HG02938 (cell line): Measurements from ENCODE around the gene NONO.
"Not testable (repeated sequence)": the region's sequence is repeated elsewhere in the genome, so short reads cannot be mapped to it uniquely, and the experiment has no call there.

Source experiments
- ATAC-seq: cut with Tn5 transposase; IDR thresholded peaks from one replicate; pipeline ENCODE4 v1.9.1; 2021; ENCODE audit warnings: mild to moderate bottlenecking, moderate library complexity; ENCODE audit not compliant: unreplicated experiment

The NONO gene

GRCh38 chrX:71283403-71284143, at the start of gene NONO:
NONO (plus strand) TSS chrX:71283635; CDS start chrX:71290638, 7,003 bp downstream.
- peak; percentile 67 for ATAC-seq

- ATAC-seq, result no peak
Observed at GRCh38 chrX:71235482-71235881, 48.0 kb upstream of the NONO start.

GRCh38 chrX:71236836-71237235, 46.6 kb upstream of the NONO start:
- no peak for ATAC-seq

GRCh38 chrX:71239781-71240180, 43.7 kb upstream of the NONO start:
- ATAC-seq, result no peak

- no peak for ATAC-seq
Observed at GRCh38 chrX:71241301-71241700, 42.1 kb upstream of the NONO start.

GRCh38 chrX:71244359-71245128, 38.9 kb upstream of the NONO start:
- no peak for ATAC-seq

- no peak for ATAC-seq
Observed at GRCh38 chrX:71245159-71245558, 38.3 kb upstream of the NONO start.

GRCh38 chrX:71250841-71251240, 32.6 kb upstream of the NONO start:
- ATAC-seq, result no peak

- no peak for ATAC-seq
Observed at GRCh38 chrX:71251466-71251973, 31.9 kb upstream of the NONO start.

- no peak for ATAC-seq
Observed at GRCh38 chrX:71252221-71252620, 31.2 kb upstream of the NONO start.

- ATAC-seq, result no peak
Observed at GRCh38 chrX:71253253-71254091, 30.0 kb upstream of the NONO start.

- peak; percentile 71 for ATAC-seq
Observed at GRCh38 chrX:71254092-71254963, 29.1 kb upstream of the NONO start, which contains the start of gene ZMYM3. ZMYM3 (minus strand) TSS chrX:71254140; CDS start chrX:71253255, 885 bp downstream.

GRCh38 chrX:71256051-71256450, 27.4 kb upstream of the NONO start:
- no peak for ATAC-seq

- no peak for ATAC-seq
Observed at GRCh38 chrX:71256856-71257255, 26.6 kb upstream of the NONO start.

- not testable (repeated sequence) for ATAC-seq
Observed at GRCh38 chrX:71268624-71269023, 14.8 kb upstream of the NONO start.

- no peak for ATAC-seq
Observed at GRCh38 chrX:71269801-71270395, 13.5 kb upstream of the NONO start.

- not testable (repeated sequence) for ATAC-seq
Observed at GRCh38 chrX:71272313-71272712, 11.1 kb upstream of the NONO start.

GRCh38 chrX:71281300-71281699, 2.1 kb upstream of the NONO start:
- ATAC-seq, result not testable (repeated sequence)

- peak; percentile 34 for ATAC-seq
Observed at GRCh38 chrX:71282514-71283402, 677 bp upstream of the NONO start.
